ENCODE data around the gene DDX46. TPM values are rescaled to one million over a fixed set of nuclear protein-coding genes. Genes with fewer than 3 reads are reported as not detected.

Gene DDX46
- total RNA-seq, 1 experiment from 2014 or later = 18.1 TPM

DNA sequence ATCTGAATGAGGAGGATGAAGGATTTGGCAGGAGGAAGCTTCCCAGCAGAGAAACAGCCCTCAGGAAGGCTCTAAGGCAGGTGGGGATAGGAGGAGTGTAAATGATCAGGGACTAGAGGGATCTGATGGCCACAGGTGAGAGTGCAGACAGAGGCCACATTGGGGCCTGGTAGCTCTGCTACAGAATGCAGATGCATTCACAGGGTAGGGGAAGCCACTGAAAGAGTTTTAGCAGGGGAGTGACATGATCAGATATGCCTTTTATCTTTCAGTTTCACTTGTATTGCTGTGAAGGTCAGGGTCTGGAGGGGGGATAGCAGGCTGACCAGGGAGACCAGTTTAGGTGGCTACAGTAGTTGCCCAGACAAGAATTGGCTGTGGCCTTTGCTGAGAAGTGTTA lies 118.6 kb downstream of the DDX46 start:
- in situ Hi-C loops (cut with HindIII; ENCODE audit: low sequenced_read_pairs) = no loop called here
- no peak for DNase-seq (ENCODE audit: low spot score)

GRCh38 chr5:134878403-134878802 lies 119.8 kb downstream of the DDX46 start:
- no peak for DNase-seq (ENCODE audit: low spot score)
- in situ Hi-C loops (cut with HindIII; ENCODE audit: low sequenced_read_pairs) = no loop called here

DNA sequence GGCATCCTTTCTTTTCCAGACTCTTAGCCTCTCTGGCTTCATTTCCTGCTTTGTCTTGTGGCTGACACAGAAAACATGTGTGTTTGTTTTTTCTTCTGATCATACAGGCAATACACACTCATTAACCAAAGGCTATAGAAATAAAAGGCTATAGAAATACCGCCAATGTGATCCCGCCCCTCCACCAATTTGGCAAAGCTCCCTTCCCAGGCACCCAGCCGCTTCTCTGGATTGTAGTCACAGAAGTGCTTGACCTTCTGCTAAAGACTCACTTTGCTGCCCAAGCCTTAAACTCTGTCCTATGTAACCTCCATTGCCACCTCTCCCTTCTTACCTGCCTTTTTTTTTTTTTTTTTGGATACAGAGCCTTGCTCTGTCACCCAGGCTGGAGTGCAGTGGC lies 120.9 kb downstream of the DDX46 start:
- in situ Hi-C loops (cut with HindIII; ENCODE audit: low sequenced_read_pairs) = no loop called here
- DNase-seq (ENCODE audit: low spot score) = no peak

Other genes starting within 250 kb of the DDX46 start
- 24.4 and 25.8 TPM in 2 replicates for gene JADE2, start 233.1 kb upstream of the DDX46 start, total RNA-seq (2014; rRNA removed; shearing (Covaris generic))
- gene SAR1B, start 126.0 kb upstream of the DDX46 start, total RNA-seq (2014; rRNA removed; shearing (Covaris generic)) = 29.6 and 41.2 TPM in 2 replicates
- 6.8 and 8.0 TPM in 2 replicates for gene SEC24A, start 110.0 kb upstream of the DDX46 start, total RNA-seq (2014; rRNA removed; shearing (Covaris generic))
- 26.2 and 39.2 TPM in 2 replicates for gene CAMLG, start 20.2 kb upstream of the DDX46 start, total RNA-seq (2014; rRNA removed; shearing (Covaris generic))
- 16.0 and 22.7 TPM in 2 replicates for gene C5orf24, start 87.2 kb downstream of the DDX46 start, total RNA-seq (2014; rRNA removed; shearing (Covaris generic))
- gene TXNDC15, start 115.6 kb downstream of the DDX46 start, total RNA-seq (2014; rRNA removed; shearing (Covaris generic)) = 51.4 and 81.3 TPM in 2 replicates
- 4.0 and 12.7 TPM in 2 replicates for gene PCBD2, start 146.4 kb downstream of the DDX46 start, total RNA-seq (2014; rRNA removed; shearing (Covaris generic))
- not detected in 2 replicates for gene CATSPER3, start 209.1 kb downstream of the DDX46 start, total RNA-seq (2014; rRNA removed; shearing (Covaris generic))

All from G401 (cell line).